WTC11 (cell line): ENCODE measurements around the gene FRMD6.

Experiments used
- ELF4 ChIP-seq: sonication (generic); formaldehyde crosslinking; IDR thresholded peaks from 2 replicates; pipeline ENCODE4 v1.8.1; 2022; ENCODE audit warnings: low read depth, mild to moderate bottlenecking, moderate library complexity, missing genetic modification reagents
- NR2C2 ChIP-seq: sonication (generic); formaldehyde crosslinking; IDR thresholded peaks from 2 replicates; pipeline ENCODE4 v1.8.0; 2022; ENCODE audit warnings: mild to moderate bottlenecking, missing genetic modification reagents
- RORB ChIP-seq: fragments of 250-450 bp; sonication (Bioruptor Pico); IDR thresholded peaks from 2 replicates; pipeline ENCODE4 v1.9.0; 2021; ENCODE audit warnings: mild to moderate bottlenecking
- TF ChIP-seq, protein P1 (sequence below): fragments of 200-600 bp; IDR thresholded peaks from 2 replicates; pipeline ENCODE4 v1.8.0; 2022; ENCODE audit warnings: antibody characterized with exemption

DNA sequence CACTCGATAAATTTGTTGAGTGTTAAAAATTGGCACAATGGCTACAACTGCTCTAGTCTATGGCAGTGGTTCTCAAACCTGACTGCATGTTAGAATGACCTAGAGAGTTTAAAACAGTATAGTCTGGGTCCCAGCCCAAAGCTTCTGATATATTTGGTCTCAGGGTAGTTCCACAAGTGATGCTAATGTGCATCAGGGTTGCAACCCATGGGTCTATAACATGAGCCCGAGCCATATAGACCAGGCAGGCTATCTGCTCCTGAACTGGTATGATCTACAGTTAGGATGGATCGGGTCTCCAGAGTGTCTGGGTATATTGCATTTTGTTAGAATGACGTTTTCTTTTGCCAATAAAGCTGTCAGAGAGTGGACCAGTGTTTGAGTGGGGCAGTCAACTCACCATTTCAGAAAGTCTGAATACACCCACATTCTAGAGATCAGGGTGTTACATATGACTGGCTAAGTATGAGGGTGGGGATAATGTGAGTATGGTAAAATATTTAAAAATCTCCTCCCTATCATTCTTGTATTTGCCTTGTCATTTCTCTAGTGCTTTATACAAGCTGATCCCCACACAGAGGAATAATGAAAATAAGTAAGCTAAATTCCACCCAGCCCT lies 80.9 kb downstream of the FRMD6 start:
- no peak for TF ChIP-seq RORB (CRISPR knock-in tag)
- TF ChIP-seq NR2C2 = no peak
- TF ChIP-seq, protein P1, sequence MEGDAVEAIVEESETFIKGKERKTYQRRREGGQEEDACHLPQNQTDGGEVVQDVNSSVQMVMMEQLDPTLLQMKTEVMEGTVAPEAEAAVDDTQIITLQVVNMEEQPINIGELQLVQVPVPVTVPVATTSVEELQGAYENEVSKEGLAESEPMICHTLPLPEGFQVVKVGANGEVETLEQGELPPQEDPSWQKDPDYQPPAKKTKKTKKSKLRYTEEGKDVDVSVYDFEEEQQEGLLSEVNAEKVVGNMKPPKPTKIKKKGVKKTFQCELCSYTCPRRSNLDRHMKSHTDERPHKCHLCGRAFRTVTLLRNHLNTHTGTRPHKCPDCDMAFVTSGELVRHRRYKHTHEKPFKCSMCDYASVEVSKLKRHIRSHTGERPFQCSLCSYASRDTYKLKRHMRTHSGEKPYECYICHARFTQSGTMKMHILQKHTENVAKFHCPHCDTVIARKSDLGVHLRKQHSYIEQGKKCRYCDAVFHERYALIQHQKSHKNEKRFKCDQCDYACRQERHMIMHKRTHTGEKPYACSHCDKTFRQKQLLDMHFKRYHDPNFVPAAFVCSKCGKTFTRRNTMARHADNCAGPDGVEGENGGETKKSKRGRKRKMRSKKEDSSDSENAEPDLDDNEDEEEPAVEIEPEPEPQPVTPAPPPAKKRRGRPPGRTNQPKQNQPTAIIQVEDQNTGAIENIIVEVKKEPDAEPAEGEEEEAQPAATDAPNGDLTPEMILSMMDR = no peak
- no peak for TF ChIP-seq ELF4 (CRISPR knock-in tag)
